HG02678 (cell line): Measurements from ENCODE around the gene OTOP1.
"Not testable (repeated sequence)": the region's sequence is repeated elsewhere in the genome, so short reads cannot be mapped to it uniquely, and the experiment has no call there.

Source experiments
- ATAC-seq: cut with Tn5 transposase; IDR thresholded peaks from one replicate; pipeline ENCODE4 v1.9.1; 2021; ENCODE audit warnings: mild to moderate bottlenecking, moderate library complexity; ENCODE audit not compliant: unreplicated experiment

Gene OTOP1

GRCh38 chr4:4239551-4239950 lies 12.8 kb upstream of the OTOP1 start:
- not testable (repeated sequence) for ATAC-seq

GRCh38 chr4:4233610-4234009 lies 6.9 kb upstream of the OTOP1 start:
- ATAC-seq: no peak

- no peak for ATAC-seq
These were observed 1.6 kb upstream of the OTOP1 start for GRCh38 chr4:4228356-4228668.

- no peak for ATAC-seq
These were observed 1.0 kb upstream of the OTOP1 start for GRCh38 chr4:4227510-4228355.

- ATAC-seq: no peak
These were observed 669 bp downstream of the OTOP1 start for GRCh38 chr4:4225915-4226605.

- ATAC-seq: no peak
These were observed 9.6 kb downstream of the OTOP1 start for GRCh38 chr4:4217113-4217512.

GRCh38 chr4:4216648-4217047 lies 10.1 kb downstream of the OTOP1 start:
- no peak for ATAC-seq

GRCh38 chr4:4213674-4214073 lies 13.1 kb downstream of the OTOP1 start:
- ATAC-seq: not testable (repeated sequence)

GRCh38 chr4:4206204-4206603 lies 20.5 kb downstream of the OTOP1 start:
- ATAC-seq: no peak

GRCh38 chr4:4204401-4204745 lies 22.4 kb downstream of the OTOP1 start:
- no peak for ATAC-seq

- ATAC-seq: no peak
These were observed 22.9 kb downstream of the OTOP1 start for GRCh38 chr4:4203688-4204400.

GRCh38 chr4:4202510-4202909 lies 24.2 kb downstream of the OTOP1 start:
- ATAC-seq: no peak

- no peak for ATAC-seq
These were observed 26.1 kb downstream of the OTOP1 start for GRCh38 chr4:4200624-4201023.

- ATAC-seq: no peak
These were observed 31.4 kb downstream of the OTOP1 start for GRCh38 chr4:4195354-4195753.

- ATAC-seq: not testable (repeated sequence)
These were observed 38.2 kb downstream of the OTOP1 start for GRCh38 chr4:4188557-4188956.

GRCh38 chr4:4185528-4185927 lies 41.2 kb downstream of the OTOP1 start:
- no peak for ATAC-seq

GRCh38 chr4:4182835-4183568 lies 43.7 kb downstream of the OTOP1 start:
- no peak for ATAC-seq

- no peak for ATAC-seq
These were observed 56.1 kb downstream of the OTOP1 start for GRCh38 chr4:4170596-4171150.

GRCh38 chr4:4167981-4168780 lies 58.5 kb downstream of the OTOP1 start:
- ATAC-seq: not testable (repeated sequence)

GRCh38 chr4:4166986-4167385 lies 59.7 kb downstream of the OTOP1 start:
- ATAC-seq: not testable (repeated sequence)
